ENCODE data around the gene SHLD1.
"Not testable (repeated sequence)": the region's sequence is repeated elsewhere in the genome, so short reads cannot be mapped to it uniquely, and the experiment has no call there.

SHLD1 gene

GRCh38 chr20:5749952-5750779 lies at the start of gene SHLD1:
TSS of gene SHLD1 (plus strand) at chr20:5750401. CDS start at chr20:5772866, 22,465 bp downstream.
- peak; percentile 89 for DNase-seq

- DNase-seq, result not testable (repeated sequence)
These were observed 47.9 kb upstream of the SHLD1 start for GRCh38 chr20:5702339-5702738.

- no peak for DNase-seq
These were observed 46.5 kb upstream of the SHLD1 start for GRCh38 chr20:5703681-5704101.

- DNase-seq, result no peak
These were observed 44.4 kb upstream of the SHLD1 start for GRCh38 chr20:5705827-5706226.

- no peak for DNase-seq
These were observed 43.4 kb upstream of the SHLD1 start for GRCh38 chr20:5706797-5707196.

GRCh38 chr20:5710551-5710950 lies 39.6 kb upstream of the SHLD1 start:
- no peak for DNase-seq

GRCh38 chr20:5714261-5715041 lies 35.8 kb upstream of the SHLD1 start:
- DNase-seq, result no peak

- no peak for DNase-seq
These were observed 34.9 kb upstream of the SHLD1 start for GRCh38 chr20:5715071-5715841.

- DNase-seq, result no peak
These were observed 33.2 kb upstream of the SHLD1 start for GRCh38 chr20:5716953-5717352.

GRCh38 chr20:5718896-5719595 lies 31.2 kb upstream of the SHLD1 start:
- no peak for DNase-seq

GRCh38 chr20:5719861-5720403 lies 30.3 kb upstream of the SHLD1 start:
- DNase-seq, result peak; percentile 58

- peak; percentile 16 for DNase-seq
These were observed 29.5 kb upstream of the SHLD1 start for GRCh38 chr20:5720696-5721095.

- not testable (repeated sequence) for DNase-seq
These were observed 28.8 kb upstream of the SHLD1 start for GRCh38 chr20:5721356-5721755.

GRCh38 chr20:5722927-5723326 lies 27.3 kb upstream of the SHLD1 start:
- DNase-seq, result no peak

- not testable (repeated sequence) for DNase-seq
These were observed 25.1 kb upstream of the SHLD1 start for GRCh38 chr20:5725183-5725463.

- DNase-seq, result no peak
These were observed 23.1 kb upstream of the SHLD1 start for GRCh38 chr20:5727018-5727515.

GRCh38 chr20:5729348-5729747 lies 20.9 kb upstream of the SHLD1 start:
- peak; percentile 42 for DNase-seq

- DNase-seq, result no peak
These were observed 20.1 kb upstream of the SHLD1 start for GRCh38 chr20:5730131-5730530.

- no peak for DNase-seq
These were observed 18.3 kb upstream of the SHLD1 start for GRCh38 chr20:5731753-5732366.

- DNase-seq, result peak; percentile 4
These were observed 15.6 kb upstream of the SHLD1 start for GRCh38 chr20:5734602-5735001.

GRCh38 chr20:5735845-5736510 lies 14.2 kb upstream of the SHLD1 start:
- no peak for DNase-seq

Data from EL (cell line).